B cell (primary cell): ENCODE measurements around the gene DNAJC15. TPM values are rescaled to one million over a fixed set of nuclear protein-coding genes. Genes with fewer than 3 reads are reported as not detected.

Source experiments
- ATAC-seq: fragments of 200-7000 bp; cut with Tn5 transposase; one replicate; pipeline ENCODE4 v1.10.0; 2021; ENCODE audit warnings: low read depth, mild to moderate bottlenecking, moderate number of reproducible peaks, moderate library complexity
- CTCF ChIA-PET: fragments of 350-600 bp; sonication (Branson Sonifier 250); formaldehyde crosslinking; loops from one replicate; lab custom pipeline; 2021; ENCODE audit warnings: antibody characterized with exemption, inconsistent platforms; lab: Charles Lee
- POLR2A ChIA-PET: fragments of 350-600 bp; sonication (Branson Sonifier 250); formaldehyde crosslinking; loops from one replicate; lab custom pipeline; 2021; ENCODE audit warnings: antibody characterized with exemption; lab: Charles Lee
- DNase-seq: peaks from one replicate; pipeline ENCODE4 v3.0.0; 2013
- H2AFZ ChIP-seq: 2 replicates; pipeline ENCODE4 v1.6.1; 2012; ENCODE audit warnings: mild to moderate bottlenecking, low read depth, low read length; ENCODE audit not compliant: insufficient read depth, poor library complexity, severe bottlenecking
- H3K27ac ChIP-seq, 2 donors: 1 replicate in 1 of 2; 2 replicates in 1 of 2; pipeline ENCODE4 v1.5.1; 2012 to 2013; ENCODE audit warnings: low read length in 2 of 2, mild to moderate bottlenecking in 2 of 2, moderate library complexity in 1 of 2
- H3K27me3 ChIP-seq, 4 experiments: fragments of 200-600 bp in 1 of 4; sonication (generic) in 1 of 4; replicated peaks in 1 of 4; 1 replicate in 2 of 4; 2 replicates in 2 of 4; pipeline versions ENCODE4 v1.6.1 to v1.7.0; 2013 to 2016; ENCODE audit warnings: low read length in 3 of 4, mild to moderate bottlenecking in 2 of 4, mixed read lengths in 1 of 4, moderate library complexity in 1 of 4; ENCODE audit not compliant: insufficient read depth in 4 of 4, control insufficient read depth in 3 of 4; ENCODE audit errors: control extremely low read depth in 1 of 4
- H3K36me3 ChIP-seq, 2 experiments: replicated peaks in 1 of 2; 1 replicate in 1 of 2; 2 replicates in 1 of 2; pipeline versions ENCODE4 v1.6.1 to v1.7.1; 2013; ENCODE audit warnings: low read length in 1 of 2; ENCODE audit not compliant: insufficient read depth in 2 of 2, control insufficient read depth in 1 of 2; ENCODE audit errors: control extremely low read depth in 1 of 2, extremely low read depth in 1 of 2
- H3K4me1 ChIP-seq, 2 donors: fragments of 200-600 bp in 1 of 2; sonication (generic) in 1 of 2; 1 replicate in 1 of 2; 2 replicates in 1 of 2; pipeline versions ENCODE4 v1.5.1 to v1.6.1; 2013 to 2017; ENCODE audit warnings: low read length in 2 of 2; ENCODE audit not compliant: control insufficient read depth in 2 of 2, insufficient read depth in 2 of 2
- H3K4me2 ChIP-seq: replicated peaks from 2 replicates; pipeline ENCODE3; 2012; ENCODE audit warnings: mild to moderate bottlenecking, low read depth, low read length; ENCODE audit not compliant: poor library complexity, severe bottlenecking
- H3K4me3 ChIP-seq, 5 experiments: fragments of 200-600 bp in 1 of 5; sonication (generic) in 1 of 5; 1 replicate in 3 of 5; 2 replicates in 2 of 5; pipeline versions ENCODE4 v1.5.1 to v1.7.0; 2011 to 2016; ENCODE audit warnings: low read length in 4 of 5, mild to moderate bottlenecking in 4 of 5, low read depth in 2 of 5, control low read depth in 1 of 5, moderate library complexity in 1 of 5; ENCODE audit not compliant: insufficient read depth in 1 of 5; ENCODE audit errors: control extremely low read depth in 1 of 5, extremely low read depth in 1 of 5
- H3K79me2 ChIP-seq: fragments of 200-600 bp; sonication (generic); one replicate; pipeline ENCODE4 v1.6.0; 2016; ENCODE audit warnings: low read length; ENCODE audit not compliant: control insufficient read depth, insufficient read depth
- H3K9ac ChIP-seq: fragments of 200-600 bp; sonication (generic); 2 replicates; pipeline ENCODE4 v1.6.1; 2017; ENCODE audit warnings: mild to moderate bottlenecking, low read length, moderate library complexity
- H3K9me3 ChIP-seq, 3 donors: one replicate each; pipeline versions ENCODE4 v1.6.1 to v1.7.1; 2013; ENCODE audit warnings: low read length in 2 of 3; ENCODE audit not compliant: control insufficient read depth in 2 of 3, insufficient read depth in 1 of 3; ENCODE audit errors: control extremely low read depth in 1 of 3
- H4K20me1 ChIP-seq: 2 replicates; pipeline ENCODE4 v1.6.0; 2012; ENCODE audit warnings: mild to moderate bottlenecking, low read length; ENCODE audit not compliant: insufficient read depth, control insufficient read depth, poor library complexity, severe bottlenecking
- H3K27ac Mint-ChIP-seq: one replicate; pipeline ENCODE4 v1.8.0; 2021; ENCODE audit warnings: mixed read lengths
- H3K27me3 Mint-ChIP-seq: one replicate; pipeline ENCODE4 v1.8.0; 2021; ENCODE audit warnings: mixed read lengths
- H3K4me1 Mint-ChIP-seq: one replicate; pipeline ENCODE4 v1.8.0; 2021; ENCODE audit warnings: mixed read lengths
- H3K4me3 Mint-ChIP-seq: one replicate; pipeline ENCODE4 v1.8.0; 2021; ENCODE audit warnings: mixed read lengths
- H3K9me3 Mint-ChIP-seq: one replicate; pipeline ENCODE4 v1.8.0; 2022; ENCODE audit warnings: mixed read lengths; ENCODE audit not compliant: insufficient read depth
- EZH2 ChIP-seq: IDR thresholded peaks from 2 replicates; pipeline ENCODE4 v1.6.1; 2012; ENCODE audit warnings: borderline replicate concordance, low read depth, mild to moderate bottlenecking, moderate library complexity, low read length; ENCODE audit not compliant: insufficient read depth, poor library complexity, severe bottlenecking
- WGBS: methylation state at CpG from one replicate; pipeline ENCODE4 v1.1.5; 2013; ENCODE audit warnings: missing lambda C conversion rate; ENCODE audit not compliant: insufficient coverage; 5-methylcytosine and 5-hydroxymethylcytosine counted together
- intact Hi-C: fragments of 100-400 bp; cut with micrococcal nuclease; formaldehyde crosslinking; loops from one replicate; pipeline ENCODE4 v1.10.0; 2022
- polyA plus RNA-seq: library from polyadenylated mRNA; depleted of rRNA; stranded (reverse); fragments of >200 nt; gene quantifications from 2 replicates; pipeline ENCODE4 v1.2.3, GENCODE V29; 2012
- total RNA-seq, 2 donors: library from RNA; stranded (reverse); fragments of 120-200 nt in 1 of 2; gene quantifications; 1 replicate in 1 of 2; 2 replicates in 1 of 2; pipeline versions ENCODE4 v1.2.3 to v1.2.4, GENCODE V29; 2013 to 2022
- TF ChIP-seq, protein P1 (sequence below): fragments of 200-600 bp; IDR thresholded peaks from one replicate; pipeline ENCODE4 v1.8.0; 2022; ENCODE audit warnings: antibody characterized with exemption, mild to moderate bottlenecking

DNAJC15 gene
- total and polyA plus RNA-seq, 2 donors (not counting 1 experiment from before 2014, with no cell fraction given): 11.5 to 15.2 TPM

DNA sequence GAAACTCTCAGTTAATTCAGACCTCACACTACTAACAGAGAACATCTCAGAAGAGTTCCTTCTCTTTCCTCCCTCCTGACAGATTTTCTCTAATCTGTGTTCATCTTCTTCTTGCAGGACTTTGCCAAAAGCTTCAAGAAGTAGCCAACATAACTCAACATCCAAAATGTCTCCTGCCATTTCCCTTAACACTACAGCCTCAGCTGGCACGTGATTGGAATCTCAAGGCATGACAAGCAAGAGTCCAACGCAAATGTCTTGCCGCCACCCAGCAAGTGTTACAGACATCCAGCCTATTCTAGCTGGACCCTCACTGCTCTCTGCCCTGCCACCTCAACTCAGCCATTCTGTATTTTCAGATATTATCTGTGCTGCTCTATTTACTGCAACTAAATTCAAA, 135.1 kb downstream of the DNAJC15 start:
- no peak overlapping the region for H2AFZ ChIP-seq
- TF ChIP-seq, protein P1, sequence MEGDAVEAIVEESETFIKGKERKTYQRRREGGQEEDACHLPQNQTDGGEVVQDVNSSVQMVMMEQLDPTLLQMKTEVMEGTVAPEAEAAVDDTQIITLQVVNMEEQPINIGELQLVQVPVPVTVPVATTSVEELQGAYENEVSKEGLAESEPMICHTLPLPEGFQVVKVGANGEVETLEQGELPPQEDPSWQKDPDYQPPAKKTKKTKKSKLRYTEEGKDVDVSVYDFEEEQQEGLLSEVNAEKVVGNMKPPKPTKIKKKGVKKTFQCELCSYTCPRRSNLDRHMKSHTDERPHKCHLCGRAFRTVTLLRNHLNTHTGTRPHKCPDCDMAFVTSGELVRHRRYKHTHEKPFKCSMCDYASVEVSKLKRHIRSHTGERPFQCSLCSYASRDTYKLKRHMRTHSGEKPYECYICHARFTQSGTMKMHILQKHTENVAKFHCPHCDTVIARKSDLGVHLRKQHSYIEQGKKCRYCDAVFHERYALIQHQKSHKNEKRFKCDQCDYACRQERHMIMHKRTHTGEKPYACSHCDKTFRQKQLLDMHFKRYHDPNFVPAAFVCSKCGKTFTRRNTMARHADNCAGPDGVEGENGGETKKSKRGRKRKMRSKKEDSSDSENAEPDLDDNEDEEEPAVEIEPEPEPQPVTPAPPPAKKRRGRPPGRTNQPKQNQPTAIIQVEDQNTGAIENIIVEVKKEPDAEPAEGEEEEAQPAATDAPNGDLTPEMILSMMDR: no peak
- TF ChIP-seq EZH2: no peak
- WGBS: 86% methylated on average over 3 of the region's 3 CpGs

DNA sequence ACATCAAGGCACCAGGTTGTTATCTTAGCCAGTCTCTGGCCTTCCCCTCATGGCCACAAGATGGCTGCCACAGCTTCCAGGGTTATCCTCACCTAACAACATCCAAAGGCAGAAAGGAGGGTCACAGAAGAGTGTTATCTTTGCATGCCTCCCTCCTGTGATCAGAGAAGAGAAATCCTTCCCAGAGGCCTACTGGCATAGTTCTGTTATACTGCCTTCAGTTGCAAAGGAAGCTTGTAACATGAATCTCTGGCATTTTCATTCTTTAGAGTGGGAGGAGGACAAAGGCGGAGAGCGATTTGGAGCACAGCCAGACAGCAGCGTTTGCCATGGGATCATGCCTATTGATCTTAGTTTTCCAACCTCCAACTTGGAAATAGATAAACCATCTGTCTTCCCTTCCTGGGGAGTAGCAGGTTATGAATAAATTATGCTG, 135.7 kb downstream of the DNAJC15 start:
- no peak overlapping the region for H3K4me3 Mint-ChIP-seq
- no peak overlapping the region for H3K4me2 ChIP-seq
- TF ChIP-seq, protein P1: no peak
- H3K4me1 ChIP-seq: no peaks in the 10 kb centered on the region
- POLR2A ChIA-PET: no interaction called here
- ATAC-seq: no peak
- H3K27me3 Mint-ChIP-seq: no peaks in the 10 kb centered on the region
- H3K9me3 ChIP-seq: peaks cover 0 to 6% (median 0%) of the 10 kb centered on the region in 3 donors
- WGBS: 100% methylated on average over 2 of the region's 3 CpGs
- no peak overlapping the region for H2AFZ ChIP-seq
- H3K79me2 ChIP-seq: no peaks in the 10 kb centered on the region
- no peak overlapping the region for H3K27ac ChIP-seq
- CTCF ChIA-PET: no interaction called here
- H3K4me3 ChIP-seq: no peak overlapping the region
- DNase-seq: no peak
- intact Hi-C loops: no loop called here
- no peak overlapping the region for H3K9ac ChIP-seq
- no peak overlapping the region for H3K27ac Mint-ChIP-seq
- no peaks in the 10 kb centered on the region for H3K27me3 ChIP-seq
- no peaks in the 10 kb centered on the region for H3K4me1 Mint-ChIP-seq
- no peaks in the 10 kb centered on the region for H3K9me3 Mint-ChIP-seq
- H4K20me1 ChIP-seq: no peaks in the 10 kb centered on the region
- no peaks in the 10 kb centered on the region for H3K36me3 ChIP-seq

More for the DNA sequence above, 135.1 kb downstream of the DNAJC15 start:
- H3K27ac ChIP-seq: no peak overlapping the region
- no peaks in the 10 kb centered on the region for H3K9me3 Mint-ChIP-seq
- no peaks in the 10 kb centered on the region for H3K79me2 ChIP-seq
- ChIA-PET POLR2A (no interaction called here), CTCF (no interaction called here)
- no peak overlapping the region for H3K4me3 ChIP-seq
- DNase-seq (no peak), ATAC-seq (no peak)
- H3K9ac ChIP-seq: no peak overlapping the region
- no peaks in the 10 kb centered on the region for H3K36me3 ChIP-seq
- H3K4me1 Mint-ChIP-seq: no peaks in the 10 kb centered on the region
- no peak overlapping the region for H3K27ac Mint-ChIP-seq
- intact Hi-C loops: no loop called here
- H3K9me3 ChIP-seq: peaks cover 0 to 3% (median 0%) of the 10 kb centered on the region in 3 donors
- no peaks in the 10 kb centered on the region for H4K20me1 ChIP-seq
- no peak overlapping the region for H3K4me3 Mint-ChIP-seq
- H3K27me3 ChIP-seq: no peaks in the 10 kb centered on the region
- no peak overlapping the region for H3K4me2 ChIP-seq
- H3K27me3 Mint-ChIP-seq: no peaks in the 10 kb centered on the region
- no peaks in the 10 kb centered on the region for H3K4me1 ChIP-seq

Other genes starting within 250 kb of the DNAJC15 start
- not detected in 2 replicates for gene FAM216B, start 242.0 kb upstream of the DNAJC15 start, total RNA-seq
- gene FAM216B, start 242.0 kb upstream of the DNAJC15 start, polyA plus RNA-seq: not detected in 2 replicates
- 41.8 and 45.4 TPM in 2 replicates for gene EPSTI1, start 31.3 kb upstream of the DNAJC15 start, total RNA-seq
- gene EPSTI1, start 31.3 kb upstream of the DNAJC15 start, polyA plus RNA-seq: 13.4 and 18.2 TPM in 2 replicates